ENCODE data around the gene ADARB1.

The ADARB1 gene

GRCh38 chr21:45054927-45055612 lies 19.3 kb upstream of the ADARB1 start:
- no peak for DNase-seq (ENCODE audit: low read depth in 2 of 2)

- DNase-seq (ENCODE audit: low read depth in 2 of 2): no peak
Observed at GRCh38 chr21:45055861-45056260, 18.5 kb upstream of the ADARB1 start.

- DNase-seq (ENCODE audit: low read depth in 2 of 2): no peak
Observed at GRCh38 chr21:45056296-45056904, 18.0 kb upstream of the ADARB1 start.

GRCh38 chr21:45056917-45057560 lies 17.3 kb upstream of the ADARB1 start:
- DNase-seq (ENCODE audit: low read depth in 2 of 2): no peak

- no peak for DNase-seq (ENCODE audit: low read depth in 2 of 2)
Observed at GRCh38 chr21:45057886-45058285, 16.5 kb upstream of the ADARB1 start.

GRCh38 chr21:45059121-45059520 lies 15.3 kb upstream of the ADARB1 start:
- DNase-seq (ENCODE audit: low read depth in 2 of 2): no peak

- no peak for DNase-seq (ENCODE audit: low read depth in 2 of 2)
Observed at GRCh38 chr21:45060089-45060488, 14.3 kb upstream of the ADARB1 start.

GRCh38 chr21:45060675-45061311 lies 13.6 kb upstream of the ADARB1 start:
- no peak for DNase-seq (ENCODE audit: low read depth in 2 of 2)

- DNase-seq (ENCODE audit: low read depth in 2 of 2): no peak
Observed at GRCh38 chr21:45064091-45064490, 10.3 kb upstream of the ADARB1 start.

GRCh38 chr21:45064618-45065399 lies 9.6 kb upstream of the ADARB1 start:
- DNase-seq (ENCODE audit: low read depth in 2 of 2): no peak

GRCh38 chr21:45067462-45068285 lies 6.7 kb upstream of the ADARB1 start:
- no peak for DNase-seq (ENCODE audit: low read depth in 2 of 2)

GRCh38 chr21:45069085-45069484 lies 5.3 kb upstream of the ADARB1 start:
- no peak for DNase-seq (ENCODE audit: low read depth in 2 of 2)

- no peak for DNase-seq (ENCODE audit: low read depth in 2 of 2)
Observed at GRCh38 chr21:45069711-45070110, 4.7 kb upstream of the ADARB1 start.

- no peak for DNase-seq (ENCODE audit: low read depth in 2 of 2)
Observed at GRCh38 chr21:45071078-45071873, 3.1 kb upstream of the ADARB1 start.

- DNase-seq (ENCODE audit: low read depth in 2 of 2): no peak
Observed at GRCh38 chr21:45071874-45072737, 2.3 kb upstream of the ADARB1 start.

GRCh38 chr21:45072738-45073300 lies 1.6 kb upstream of the ADARB1 start:
- no peak for DNase-seq (ENCODE audit: low read depth in 2 of 2)

- no peak for DNase-seq (ENCODE audit: low read depth in 2 of 2)
Observed at GRCh38 chr21:45073301-45074047, 906 bp upstream of the ADARB1 start.

Measured in stimulated activated CD8-positive, alpha-beta memory T cell treated with anti-CD3 and anti-CD28 coated beads, Interleukin-2, amount 100 ng/mL, for 1 hour (primary cell).